Small intestine (tissue), 4 donors: ENCODE results near the gene FYTTD1. TPM values are rescaled to one million over a fixed set of nuclear protein-coding genes. Genes with fewer than 3 reads are reported as not detected.

ENCODE experiments used
- polyA plus RNA-seq, 4 donors: library from polyadenylated mRNA; stranded (reverse) in 3 of 4; unstranded in 1 of 4; fragments of 200-250 nt in 3 of 4; fragments of 120-200 nt in 1 of 4; gene quantifications; one replicate each; pipeline versions ENCODE4 v1.2.1 to v1.2.3, GENCODE V29; 2013
- donor health status: healthy with polysubstance abuse.
- donor health status: Bipolar disorder and iron deficiency.
- donor health status: healthy.

FYTTD1 gene
- polyA plus RNA-seq, 4 donors: 11.2 to 30.2 (median 12.2) TPM

Other genes with a start within 250 kb of the FYTTD1 start
- gene BDH1, start 193.9 kb upstream of the FYTTD1 start, polyA plus RNA-seq: 100 to 1,000 TPM in 1 of 4 donors, 10 to 100 TPM in 3; 71.1 to 101 (median 91.4) TPM
- gene RUBCN, start 13.0 kb upstream of the FYTTD1 start, polyA plus RNA-seq: 10 to 100 TPM in 3 of 4 donors, 1 to 10 TPM in 1; 6.9 to 14.6 (median 11.7) TPM
- 10 to 100 TPM in 2 of 4 donors, 1 to 10 TPM in 2; 4.6 to 32.2 (median 16.1) TPM for gene LRCH3, start 41.4 kb downstream of the FYTTD1 start, polyA plus RNA-seq
- gene RPL35A, start 200.3 kb downstream of the FYTTD1 start, polyA plus RNA-seq: 1,000 to 10,000 TPM; 1,252 to 2,127 (median 1,870) TPM
- gene LMLN, start 210.3 kb downstream of the FYTTD1 start, polyA plus RNA-seq: 1 to 10 TPM in 2 of 4 donors, under 1 TPM in 2; 0.22 to 4.3 (median 0.96) TPM